GM23338 (cell line): Measurements from ENCODE around the gene CPM. TPM values are rescaled to one million over a fixed set of nuclear protein-coding genes. Genes with fewer than 3 reads are reported as not detected.

Experiments
- ATAC-seq: fragments of 200-7000 bp; cut with Tn5 transposase; 3 replicates; pipeline ENCODE4 v1.9.1; 2020
- DNase-seq: peaks from one replicate; pipeline ENCODE4 v3.0.0-alpha.2; 2015; ENCODE audit warnings: low spot score
- H2AFZ ChIP-seq: fragments of 200-600 bp; sonication (generic); 2 replicates; pipeline ENCODE4 v1.8.0; 2016; ENCODE audit warnings: antibody characterized with exemption, mild to moderate bottlenecking, moderate library complexity
- H3F3A ChIP-seq: fragments of 200-600 bp; sonication (generic); replicated peaks from 2 replicates; pipeline ENCODE4 v1.8.0; 2017; ENCODE audit warnings: antibody characterized with exemption, mixed run types, low read depth
- H3K27ac ChIP-seq: fragments of 200-600 bp; sonication (generic); 2 replicates; pipeline ENCODE4 v1.6.1; 2016; ENCODE audit warnings: low read depth
- H3K27me3 ChIP-seq: fragments of 200-600 bp; sonication (generic); 2 replicates; pipeline ENCODE4 v1.8.0; 2016; ENCODE audit warnings: mild to moderate bottlenecking, mixed run types, moderate library complexity; ENCODE audit not compliant: insufficient read depth
- H3K36me3 ChIP-seq: fragments of 200-600 bp; sonication (generic); 2 replicates; pipeline ENCODE4 v1.8.0; 2016; ENCODE audit warnings: mild to moderate bottlenecking; ENCODE audit not compliant: insufficient read depth
- H3K4me1 ChIP-seq: fragments of 200-600 bp; sonication (generic); 2 replicates; pipeline ENCODE4 v1.8.0; 2016; ENCODE audit warnings: mild to moderate bottlenecking, moderate library complexity; ENCODE audit not compliant: insufficient read depth
- H3K4me2 ChIP-seq: fragments of 200-600 bp; sonication (generic); 2 replicates; pipeline ENCODE4 v1.7.1; 2017; ENCODE audit warnings: mixed run types
- H3K4me3 ChIP-seq: fragments of 200-600 bp; sonication (generic); 2 replicates; pipeline ENCODE4 v1.6.1; 2016; ENCODE audit warnings: mixed run types
- H3K79me2 ChIP-seq: fragments of 200-600 bp; sonication (generic); replicated peaks from 2 replicates; pipeline ENCODE4 v1.8.0; 2017; ENCODE audit warnings: mild to moderate bottlenecking; ENCODE audit not compliant: insufficient read depth
- H3K9me2 ChIP-seq: fragments of 200-600 bp; sonication (generic); 2 replicates; pipeline ENCODE4 v1.8.0; 2017; ENCODE audit not compliant: insufficient read depth
- H4K20me1 ChIP-seq: fragments of 200-600 bp; sonication (generic); replicated peaks from 2 replicates; pipeline ENCODE4 v1.8.0; 2017; ENCODE audit warnings: mild to moderate bottlenecking; ENCODE audit not compliant: insufficient read depth
- H3K27ac Mint-ChIP-seq: 2 replicates; pipeline ENCODE4 v1.8.0; 2020; ENCODE audit warnings: inconsistent platforms, mild to moderate bottlenecking, moderate library complexity, mixed read lengths
- H3K27me3 Mint-ChIP-seq: 3 replicates; pipeline ENCODE4 v1.8.0; 2022; ENCODE audit warnings: low read depth, mild to moderate bottlenecking, moderate library complexity, mixed read lengths, inconsistent platforms; ENCODE audit not compliant: insufficient read depth, poor library complexity
- H3K36me3 Mint-ChIP-seq: 3 replicates; pipeline ENCODE4 v1.8.0; 2021; ENCODE audit warnings: low read depth, mild to moderate bottlenecking, inconsistent platforms, moderate library complexity, mixed read lengths
- H3K4me1 Mint-ChIP-seq: 3 replicates; pipeline ENCODE4 v1.8.0; 2020; ENCODE audit warnings: mild to moderate bottlenecking, inconsistent platforms, mixed read lengths
- H3K4me3 Mint-ChIP-seq: 3 replicates; pipeline ENCODE4 v1.8.0; 2021; ENCODE audit warnings: moderate library complexity, mild to moderate bottlenecking, inconsistent platforms, mixed read lengths
- H3K9me3 Mint-ChIP-seq: 3 replicates; pipeline ENCODE4 v1.8.0; 2020; ENCODE audit warnings: moderate library complexity, mild to moderate bottlenecking, inconsistent platforms, mixed read lengths
- CREB1 ChIP-seq: fragments of 250-450 bp; sonication (Bioruptor Pico); IDR thresholded peaks from 2 replicates; pipeline ENCODE4 v1.5.0; 2020; ENCODE audit warnings: low read depth, mild to moderate bottlenecking, moderate library complexity
- EZH2 ChIP-seq: fragments of 200-600 bp; sonication (generic); IDR thresholded peaks from one replicate; pipeline ENCODE4 v1.8.0; 2017; ENCODE audit warnings: antibody characterized with exemption, mild to moderate bottlenecking, low read depth; ENCODE audit not compliant: unreplicated experiment
- EZH2phosphoT487 ChIP-seq: fragments of 200-600 bp; sonication (generic); IDR thresholded peaks from one replicate; pipeline ENCODE4 v1.8.1; 2018; ENCODE audit warnings: antibody characterized with exemption; ENCODE audit not compliant: unreplicated experiment
- JUNB ChIP-seq: IDR thresholded peaks from one replicate; pipeline ENCODE4 v1.6.1; 2016; ENCODE audit warnings: antibody characterized with exemption; ENCODE audit not compliant: unreplicated experiment
- NANOG ChIP-seq: IDR thresholded peaks from 2 replicates; pipeline ENCODE4 v1.6.1; 2016; ENCODE audit warnings: antibody characterized with exemption, borderline replicate concordance
- POLR2AphosphoS5 ChIP-seq: IDR thresholded peaks from 2 replicates; pipeline ENCODE4 v1.6.1; 2016; ENCODE audit warnings: antibody characterized with exemption, low read depth
- STAT1 ChIP-seq: IDR thresholded peaks from one replicate; pipeline ENCODE4 v1.6.1; 2016; ENCODE audit warnings: antibody characterized with exemption; ENCODE audit not compliant: unreplicated experiment
- ZNF114 ChIP-seq: fragments of 250-450 bp; sonication (Bioruptor Pico); IDR thresholded peaks from 2 replicates; pipeline ENCODE4 v1.5.0; 2020; ENCODE audit warnings: mild to moderate bottlenecking, moderate library complexity
- ZNF331 ChIP-seq: fragments of 250-450 bp; sonication (Bioruptor Pico); IDR thresholded peaks from 2 replicates; pipeline ENCODE4 v1.5.0; 2020; ENCODE audit warnings: low read depth, mild to moderate bottlenecking, moderate library complexity
- polyA plus RNA-seq: library from polyadenylated mRNA; unstranded; fragments of >200 nt; fragmentation: Nextera tagmentation; extraction: Ambion mirVana; gene quantifications from 2 replicates; pipeline ENCODE4 v1.2.1, GENCODE V29; 2016
- total RNA-seq: library from RNA; depleted of rRNA; stranded (reverse); fragments of >200 nt; shearing (Covaris generic); gene quantifications from 2 replicates; pipeline ENCODE4 v1.2.3, GENCODE V29; 2014
- TF ChIP-seq, protein P1 (sequence below), 2 experiments: fragments of 200-600 bp in 1 of 2; sonication (generic) in 1 of 2; conservative IDR thresholded peaks; 2 replicates each; pipeline versions ENCODE4 v1.5.1 to v1.6.1; 2016 to 2017; ENCODE audit warnings: antibody characterized with exemption in 2 of 2, low read depth in 2 of 2, mild to moderate bottlenecking in 2 of 2, moderate library complexity in 1 of 2
- TF ChIP-seq, protein P2 (sequence below): IDR thresholded peaks from one replicate; pipeline ENCODE4 v1.6.1; 2018; ENCODE audit warnings: antibody characterized with exemption; ENCODE audit not compliant: unreplicated experiment

CPM gene
- total and polyA plus RNA-seq, 2 experiments from 2014 or later = 0.37 to 5.8 TPM

- no peaks in the 10 kb centered on the region for H3F3A ChIP-seq
- H3K4me3 ChIP-seq = no peak overlapping the region
- no peak overlapping the region for H3K27ac ChIP-seq
- ATAC-seq (no peak), DNase-seq (no peak)
- Mint-ChIP-seq H3K27me3 (no peaks in the 10 kb centered on the region), H3K27ac (no peak overlapping the region), H3K4me3 (no peak overlapping the region), H3K36me3 (no peaks in the 10 kb centered on the region), H3K4me1 (peaks cover 13% of the 10 kb centered on the region), H3K9me3 (no peaks in the 10 kb centered on the region)
- peak overlapping the region; percentile 25; the same call in 1 of the 2 replicates for H2AFZ ChIP-seq
- no peaks in the 10 kb centered on the region for H3K9me2 ChIP-seq
- H3K27me3 ChIP-seq = no peaks in the 10 kb centered on the region
- no peaks in the 10 kb centered on the region for H4K20me1 ChIP-seq
- H3K4me2 ChIP-seq = no peak overlapping the region
- H3K36me3 ChIP-seq = no peaks in the 10 kb centered on the region
- no peaks in the 10 kb centered on the region for H3K79me2 ChIP-seq
- H3K4me1 ChIP-seq = peaks cover 11% of the 10 kb centered on the region; the same call in 1 of the 2 replicates
- TF ChIP-seq POLR2AphosphoS5 (no peak), STAT1 (no peak), JUNB (no peak), ZNF114 (CRISPR knock-in tag) (no peak)
- TF ChIP-seq, protein P1, sequence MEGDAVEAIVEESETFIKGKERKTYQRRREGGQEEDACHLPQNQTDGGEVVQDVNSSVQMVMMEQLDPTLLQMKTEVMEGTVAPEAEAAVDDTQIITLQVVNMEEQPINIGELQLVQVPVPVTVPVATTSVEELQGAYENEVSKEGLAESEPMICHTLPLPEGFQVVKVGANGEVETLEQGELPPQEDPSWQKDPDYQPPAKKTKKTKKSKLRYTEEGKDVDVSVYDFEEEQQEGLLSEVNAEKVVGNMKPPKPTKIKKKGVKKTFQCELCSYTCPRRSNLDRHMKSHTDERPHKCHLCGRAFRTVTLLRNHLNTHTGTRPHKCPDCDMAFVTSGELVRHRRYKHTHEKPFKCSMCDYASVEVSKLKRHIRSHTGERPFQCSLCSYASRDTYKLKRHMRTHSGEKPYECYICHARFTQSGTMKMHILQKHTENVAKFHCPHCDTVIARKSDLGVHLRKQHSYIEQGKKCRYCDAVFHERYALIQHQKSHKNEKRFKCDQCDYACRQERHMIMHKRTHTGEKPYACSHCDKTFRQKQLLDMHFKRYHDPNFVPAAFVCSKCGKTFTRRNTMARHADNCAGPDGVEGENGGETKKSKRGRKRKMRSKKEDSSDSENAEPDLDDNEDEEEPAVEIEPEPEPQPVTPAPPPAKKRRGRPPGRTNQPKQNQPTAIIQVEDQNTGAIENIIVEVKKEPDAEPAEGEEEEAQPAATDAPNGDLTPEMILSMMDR (conservative IDR thresholded peaks at IDR 0.05; ENCODE audit: low read depth in 2 of 2) = no peak
These were observed 61.6 kb downstream of the CPM start for GRCh38 chr12:68871396-68871795.

DNA sequence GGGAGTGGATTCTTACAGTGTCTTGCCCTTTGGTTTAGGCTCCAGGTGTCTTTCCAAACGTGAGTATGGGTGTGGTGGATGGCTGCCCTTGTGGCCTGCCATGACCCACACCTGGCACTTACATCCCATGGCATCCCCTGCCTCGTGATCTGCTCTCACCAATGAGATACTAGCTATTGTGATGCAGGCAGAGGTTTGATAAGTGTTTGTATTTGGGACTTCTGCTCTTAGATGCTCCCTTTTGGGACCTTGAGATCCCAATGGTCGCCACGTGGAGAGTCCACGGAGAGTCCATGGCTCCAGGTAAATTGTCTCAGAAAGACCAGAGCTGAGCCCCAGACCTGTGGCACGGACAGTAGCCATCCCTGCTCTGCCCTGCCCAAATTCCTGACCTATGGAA, 62.5 kb downstream of the CPM start:
- Histone ChIP-seq H3K4me2 (no peak overlapping the region), H3K36me3 (no peaks in the 10 kb centered on the region), H4K20me1 (no peaks in the 10 kb centered on the region), H3K4me1 (peaks cover 11% of the 10 kb centered on the region; the same call in 1 of the 2 replicates), H2AFZ (no peak overlapping the region), H3F3A (no peaks in the 10 kb centered on the region), H3K79me2 (no peaks in the 10 kb centered on the region), H3K4me3 (no peak overlapping the region), H3K9me2 (no peaks in the 10 kb centered on the region), H3K27ac (no peak overlapping the region), H3K27me3 (no peaks in the 10 kb centered on the region)
- TF ChIP-seq STAT1 (no peak), ZNF331 (CRISPR knock-in tag) (no peak), ZNF114 (CRISPR knock-in tag) (no peak), NANOG (no peak), EZH2 (no peak), CREB1 (CRISPR knock-in tag) (no peak), JUNB (no peak), EZH2phosphoT487 (no peak)
- TF ChIP-seq, protein P2, sequence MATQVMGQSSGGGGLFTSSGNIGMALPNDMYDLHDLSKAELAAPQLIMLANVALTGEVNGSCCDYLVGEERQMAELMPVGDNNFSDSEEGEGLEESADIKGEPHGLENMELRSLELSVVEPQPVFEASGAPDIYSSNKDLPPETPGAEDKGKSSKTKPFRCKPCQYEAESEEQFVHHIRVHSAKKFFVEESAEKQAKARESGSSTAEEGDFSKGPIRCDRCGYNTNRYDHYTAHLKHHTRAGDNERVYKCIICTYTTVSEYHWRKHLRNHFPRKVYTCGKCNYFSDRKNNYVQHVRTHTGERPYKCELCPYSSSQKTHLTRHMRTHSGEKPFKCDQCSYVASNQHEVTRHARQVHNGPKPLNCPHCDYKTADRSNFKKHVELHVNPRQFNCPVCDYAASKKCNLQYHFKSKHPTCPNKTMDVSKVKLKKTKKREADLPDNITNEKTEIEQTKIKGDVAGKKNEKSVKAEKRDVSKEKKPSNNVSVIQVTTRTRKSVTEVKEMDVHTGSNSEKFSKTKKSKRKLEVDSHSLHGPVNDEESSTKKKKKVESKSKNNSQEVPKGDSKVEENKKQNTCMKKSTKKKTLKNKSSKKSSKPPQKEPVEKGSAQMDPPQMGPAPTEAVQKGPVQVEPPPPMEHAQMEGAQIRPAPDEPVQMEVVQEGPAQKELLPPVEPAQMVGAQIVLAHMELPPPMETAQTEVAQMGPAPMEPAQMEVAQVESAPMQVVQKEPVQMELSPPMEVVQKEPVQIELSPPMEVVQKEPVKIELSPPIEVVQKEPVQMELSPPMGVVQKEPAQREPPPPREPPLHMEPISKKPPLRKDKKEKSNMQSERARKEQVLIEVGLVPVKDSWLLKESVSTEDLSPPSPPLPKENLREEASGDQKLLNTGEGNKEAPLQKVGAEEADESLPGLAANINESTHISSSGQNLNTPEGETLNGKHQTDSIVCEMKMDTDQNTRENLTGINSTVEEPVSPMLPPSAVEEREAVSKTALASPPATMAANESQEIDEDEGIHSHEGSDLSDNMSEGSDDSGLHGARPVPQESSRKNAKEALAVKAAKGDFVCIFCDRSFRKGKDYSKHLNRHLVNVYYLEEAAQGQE = no peak
- ATAC-seq (no peak), DNase-seq (no peak)
- Mint-ChIP-seq H3K36me3 (no peaks in the 10 kb centered on the region), H3K27me3 (no peaks in the 10 kb centered on the region), H3K4me1 (peaks cover 13% of the 10 kb centered on the region), H3K27ac (no peak overlapping the region), H3K4me3 (no peak overlapping the region), H3K9me3 (no peaks in the 10 kb centered on the region)
